Lower lobe of right lung (tissue), 2 donors: ENCODE measurements around the gene PMAIP1. TPM values are rescaled to one million over a fixed set of nuclear protein-coding genes. Genes with fewer than 3 reads are reported as not detected.

Experiments
- ATAC-seq, 2 donors: fragments of 200-7000 bp; cut with Tn5 transposase; one replicate each; pipeline ENCODE4 v1.9.1; 2020 to 2022; ENCODE audit warnings: mild to moderate bottlenecking in 2 of 2, moderate library complexity in 2 of 2
- DNase-seq: peaks from one replicate; pipeline ENCODE4 v3.0.0-alpha.2; 2020
- H3K27ac ChIP-seq: fragments of 200-600 bp; one replicate; pipeline ENCODE4 v1.8.0; 2022
- H3K27me3 ChIP-seq: fragments of 200-600 bp; one replicate; pipeline ENCODE4 v1.8.0; 2022; ENCODE audit warnings: low read depth
- H3K36me3 ChIP-seq: fragments of 200-600 bp; one replicate; pipeline ENCODE4 v1.8.0; 2022; ENCODE audit warnings: mild to moderate bottlenecking
- H3K4me1 ChIP-seq: fragments of 200-600 bp; one replicate; pipeline ENCODE4 v1.8.0; 2022
- H3K4me3 ChIP-seq: fragments of 200-600 bp; one replicate; pipeline ENCODE4 v1.8.0; 2022; ENCODE audit warnings: mild to moderate bottlenecking
- H3K9me3 ChIP-seq: fragments of 200-600 bp; one replicate; pipeline ENCODE4 v1.8.0; 2022
- intact Hi-C: fragments of 100-400 bp; cut with DNase I; formaldehyde crosslinking; loops from one replicate; pipeline ENCODE4 v1.11.0; 2022
- total RNA-seq: library from RNA; stranded (reverse); fragmentation: NEBNext Ultra II Directional; extraction: Animal tissue kit (Norgen Biotek cat#: 25700); gene quantifications from one replicate; pipeline ENCODE4 v1.2.1, GENCODE V29; 2021
- TF ChIP-seq, protein P1 (sequence below): fragments of 200-600 bp; IDR thresholded peaks from one replicate; pipeline ENCODE4 v1.8.0; 2022; ENCODE audit warnings: antibody characterized with exemption, mild to moderate bottlenecking
- donor health status: DM: no; HTN: yes; CAD: no; lungs with severe emphysema.

Gene PMAIP1
- total RNA-seq, 1 donor from 2014 or later, result 1.6 TPM

DNA sequence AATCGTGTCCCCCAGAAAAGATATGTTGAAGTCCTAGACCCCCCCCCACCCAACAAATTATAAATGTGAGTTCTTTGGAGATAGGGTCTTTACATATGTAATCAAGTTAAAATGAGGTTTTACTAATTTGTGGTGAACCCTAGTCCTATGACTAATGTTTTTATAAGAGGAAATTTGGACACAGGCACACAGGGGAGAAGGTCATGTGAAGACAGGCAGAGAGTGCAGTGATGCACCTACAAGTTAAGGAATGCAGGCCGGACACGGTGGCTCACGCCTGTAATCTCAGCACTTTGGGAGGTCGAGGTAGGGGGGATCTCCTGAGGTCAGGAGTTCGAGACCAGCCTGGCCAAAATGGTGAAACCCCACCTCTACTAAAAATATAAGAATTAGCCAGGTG, 5.8 kb upstream of the PMAIP1 start:
- no peak for ATAC-seq
- TF ChIP-seq, protein P1, sequence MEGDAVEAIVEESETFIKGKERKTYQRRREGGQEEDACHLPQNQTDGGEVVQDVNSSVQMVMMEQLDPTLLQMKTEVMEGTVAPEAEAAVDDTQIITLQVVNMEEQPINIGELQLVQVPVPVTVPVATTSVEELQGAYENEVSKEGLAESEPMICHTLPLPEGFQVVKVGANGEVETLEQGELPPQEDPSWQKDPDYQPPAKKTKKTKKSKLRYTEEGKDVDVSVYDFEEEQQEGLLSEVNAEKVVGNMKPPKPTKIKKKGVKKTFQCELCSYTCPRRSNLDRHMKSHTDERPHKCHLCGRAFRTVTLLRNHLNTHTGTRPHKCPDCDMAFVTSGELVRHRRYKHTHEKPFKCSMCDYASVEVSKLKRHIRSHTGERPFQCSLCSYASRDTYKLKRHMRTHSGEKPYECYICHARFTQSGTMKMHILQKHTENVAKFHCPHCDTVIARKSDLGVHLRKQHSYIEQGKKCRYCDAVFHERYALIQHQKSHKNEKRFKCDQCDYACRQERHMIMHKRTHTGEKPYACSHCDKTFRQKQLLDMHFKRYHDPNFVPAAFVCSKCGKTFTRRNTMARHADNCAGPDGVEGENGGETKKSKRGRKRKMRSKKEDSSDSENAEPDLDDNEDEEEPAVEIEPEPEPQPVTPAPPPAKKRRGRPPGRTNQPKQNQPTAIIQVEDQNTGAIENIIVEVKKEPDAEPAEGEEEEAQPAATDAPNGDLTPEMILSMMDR, result no peak

DNA sequence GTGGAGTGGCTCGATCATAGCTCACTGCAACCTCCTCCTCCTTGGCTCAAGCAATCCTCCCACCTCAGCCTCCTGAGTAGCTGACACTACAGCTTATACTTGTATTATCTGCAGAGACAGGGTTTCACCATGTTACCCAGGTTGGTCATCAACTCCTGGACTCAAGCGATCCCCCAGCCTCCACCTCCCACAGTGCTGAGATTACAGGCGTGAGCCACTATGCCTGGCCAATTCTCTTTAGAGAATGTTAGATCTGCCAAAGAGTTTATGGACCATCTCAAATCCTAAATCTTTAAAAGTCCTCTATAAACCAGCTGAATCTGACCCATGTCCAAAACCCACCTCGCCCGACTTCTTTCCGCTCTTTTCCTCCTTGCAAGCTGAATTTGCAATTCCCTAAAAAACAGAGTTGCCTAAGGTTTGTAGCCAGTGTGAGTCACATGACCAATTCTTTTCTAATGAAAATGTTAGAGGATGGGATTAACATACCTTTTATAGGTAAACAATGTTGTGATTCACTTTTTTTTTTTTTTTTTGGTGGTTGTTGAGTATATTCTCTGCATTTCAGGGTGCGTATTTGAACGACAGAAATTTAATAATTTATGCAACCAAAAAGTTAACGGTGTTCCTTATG, 2.4 kb upstream of the PMAIP1 start:
- H3K9me3 ChIP-seq, result no peaks in the 10 kb centered on the region
- intact Hi-C loops, result no loop called here
- TF ChIP-seq, protein P1, result no peak
- H3K4me3 ChIP-seq, result no peak overlapping the region
- ATAC-seq, result no peak
- H3K27ac ChIP-seq, result no peak overlapping the region
- H3K4me1 ChIP-seq, result peaks cover 18% of the 10 kb centered on the region
- H3K36me3 ChIP-seq, result no peaks in the 10 kb centered on the region
- no peak for DNase-seq
- peaks cover 6% of the 10 kb centered on the region for H3K27me3 ChIP-seq

More for the DNA sequence above, 5.8 kb upstream of the PMAIP1 start:
- H3K27me3 ChIP-seq, result peaks cover 6% of the 10 kb centered on the region
- no peaks in the 10 kb centered on the region for H3K36me3 ChIP-seq
- peaks cover 8% of the 10 kb centered on the region for H3K4me1 ChIP-seq
- H3K27ac ChIP-seq, result no peak overlapping the region
- no peak for DNase-seq
- intact Hi-C loops, result no loop called here
- no peak overlapping the region for H3K4me3 ChIP-seq
- H3K9me3 ChIP-seq, result no peaks in the 10 kb centered on the region

DNA sequence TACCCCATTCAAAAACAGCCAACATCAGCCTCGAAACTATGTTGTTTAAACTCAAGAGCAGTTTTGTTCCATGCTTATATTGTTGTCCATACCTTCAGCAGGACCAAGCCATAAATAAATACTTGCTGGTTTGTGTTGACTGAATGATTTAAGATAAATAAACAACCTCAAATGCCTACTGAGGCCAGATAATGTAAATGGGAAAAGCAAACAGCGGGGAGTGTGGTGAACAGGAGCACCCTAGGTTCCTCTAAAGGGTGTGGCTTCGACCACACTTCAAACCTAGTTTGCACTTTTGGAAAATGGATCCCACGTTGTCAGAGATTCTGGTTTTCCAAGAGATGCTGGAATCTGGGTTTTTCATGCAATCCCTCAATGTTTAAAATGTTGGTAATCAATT, 1.7 kb upstream of the PMAIP1 start:
- TF ChIP-seq, protein P1, result no peak
- Histone ChIP-seq H3K27ac (no peak overlapping the region), H3K4me1 (peaks cover 18% of the 10 kb centered on the region), H3K36me3 (no peaks in the 10 kb centered on the region), H3K9me3 (no peaks in the 10 kb centered on the region), H3K4me3 (no peak overlapping the region), H3K27me3 (peaks cover 6% of the 10 kb centered on the region)
- ATAC-seq (no peak), DNase-seq (no peak)
- intact Hi-C loops, result no loop called here

- intact Hi-C loops, result no loop called here
- TF ChIP-seq, protein P1, result no peak
- ATAC-seq, result peak in 1 of 2 donors; percentile 35
- DNase-seq, result no peak
- H3K4me1 ChIP-seq, result peaks cover 18% of the 10 kb centered on the region
- H3K27me3 ChIP-seq, result peaks cover 6% of the 10 kb centered on the region
- H3K36me3 ChIP-seq, result no peaks in the 10 kb centered on the region
- no peaks in the 10 kb centered on the region for H3K9me3 ChIP-seq
- H3K27ac ChIP-seq, result peak overlapping the region; percentile 83
- H3K4me3 ChIP-seq, result peak overlapping the region; percentile 71
Measured at GRCh38 chr18:59898609-59899297, 1.0 kb upstream of the PMAIP1 start.

DNA sequence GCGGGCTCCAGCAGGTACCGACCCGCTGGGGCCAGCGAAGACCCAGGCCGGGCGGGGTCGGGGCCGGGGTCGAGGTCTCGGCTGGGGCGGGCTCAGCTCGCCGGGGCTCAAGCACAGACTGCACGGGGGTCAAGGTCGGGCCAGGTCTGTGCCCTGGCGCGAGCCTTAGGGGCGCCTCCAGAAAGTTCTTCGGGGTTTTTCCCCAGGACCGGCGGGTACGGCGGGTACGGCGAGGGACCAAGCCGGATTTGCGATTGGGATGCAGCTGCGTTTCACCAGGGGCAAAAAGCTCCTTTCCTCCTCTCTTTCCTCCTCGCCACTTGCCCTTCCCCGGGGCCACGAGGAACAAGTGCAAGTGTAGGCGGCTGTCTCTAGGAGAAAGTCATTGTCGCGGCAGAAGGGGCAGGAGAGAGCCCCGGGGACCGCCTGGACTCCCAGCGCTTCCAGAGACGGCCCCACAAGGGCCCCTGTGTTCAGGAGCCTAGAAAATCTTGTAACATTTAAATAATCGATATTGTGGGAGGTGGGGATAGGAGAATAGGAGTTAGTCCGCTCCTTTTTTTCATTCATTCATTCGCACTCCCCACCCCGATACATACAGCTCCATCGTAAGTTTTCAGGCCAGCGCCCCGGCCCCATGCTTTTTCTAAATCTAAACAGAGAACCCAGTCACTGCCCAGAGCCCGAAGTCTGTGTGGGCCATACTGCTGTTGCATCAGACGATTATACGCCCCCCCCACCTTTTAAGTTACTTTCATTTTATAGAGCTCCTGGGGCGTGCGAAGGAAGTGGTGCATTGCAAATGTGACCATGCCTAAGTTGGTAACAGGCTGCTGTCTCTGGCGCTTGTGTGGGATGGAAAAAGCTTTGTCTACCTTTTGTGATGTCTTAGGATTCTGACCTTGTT, 679 bp downstream of the PMAIP1 start:
- Histone ChIP-seq H3K36me3 (no peaks in the 10 kb centered on the region), H3K4me3 (peak overlapping the region; percentile 71), H3K9me3 (no peaks in the 10 kb centered on the region), H3K27me3 (peaks cover 6% of the 10 kb centered on the region), H3K27ac (peak overlapping the region; percentile 83), H3K4me1 (peaks cover 31% of the 10 kb centered on the region)
- TF ChIP-seq, protein P1, result no peak
- ATAC-seq (peak; percentile 64 to 65), DNase-seq (peak; percentile 55)
- intact Hi-C loops, result no loop called here
